HG02938 (cell line): Measurements from ENCODE around the gene RAB35.
A peak's percentile ranks its signal among the peaks of the same experiment; 100 is the strongest.

Source experiments
- ATAC-seq: cut with Tn5 transposase; IDR thresholded peaks from one replicate; pipeline ENCODE4 v1.9.1; 2021; ENCODE audit warnings: mild to moderate bottlenecking, moderate library complexity; ENCODE audit not compliant: unreplicated experiment

Gene RAB35

GRCh38 chr12:120134307-120134980 lies 17.9 kb upstream of the RAB35 start:
- no peak for ATAC-seq

DNA sequence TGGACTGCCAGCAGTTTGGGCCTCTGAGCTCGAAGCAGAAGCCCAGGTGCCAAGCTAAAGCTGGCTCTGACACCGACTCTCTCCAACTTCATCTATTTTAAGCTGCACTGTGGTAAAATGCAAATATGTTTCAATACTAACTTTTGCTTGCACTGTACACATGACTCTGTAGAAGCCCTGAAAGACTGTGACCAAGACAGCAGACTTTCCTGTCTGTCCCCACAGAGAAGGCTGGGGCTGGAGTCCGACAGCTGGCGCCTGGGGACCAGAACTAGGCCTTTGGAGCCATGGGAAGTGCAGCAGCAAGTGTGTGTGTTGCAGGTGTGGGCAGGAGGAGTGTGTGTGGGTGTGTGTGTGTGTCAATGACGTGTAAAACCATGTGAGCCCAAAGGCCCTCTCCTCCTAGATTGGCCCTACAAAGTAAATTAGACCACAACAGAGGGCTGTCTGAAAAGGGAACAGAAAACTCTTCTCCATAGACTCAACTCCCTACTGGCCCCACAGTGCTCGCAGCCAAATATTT lies 16.4 kb upstream of the RAB35 start:
- ATAC-seq: peak; percentile 95

DNA sequence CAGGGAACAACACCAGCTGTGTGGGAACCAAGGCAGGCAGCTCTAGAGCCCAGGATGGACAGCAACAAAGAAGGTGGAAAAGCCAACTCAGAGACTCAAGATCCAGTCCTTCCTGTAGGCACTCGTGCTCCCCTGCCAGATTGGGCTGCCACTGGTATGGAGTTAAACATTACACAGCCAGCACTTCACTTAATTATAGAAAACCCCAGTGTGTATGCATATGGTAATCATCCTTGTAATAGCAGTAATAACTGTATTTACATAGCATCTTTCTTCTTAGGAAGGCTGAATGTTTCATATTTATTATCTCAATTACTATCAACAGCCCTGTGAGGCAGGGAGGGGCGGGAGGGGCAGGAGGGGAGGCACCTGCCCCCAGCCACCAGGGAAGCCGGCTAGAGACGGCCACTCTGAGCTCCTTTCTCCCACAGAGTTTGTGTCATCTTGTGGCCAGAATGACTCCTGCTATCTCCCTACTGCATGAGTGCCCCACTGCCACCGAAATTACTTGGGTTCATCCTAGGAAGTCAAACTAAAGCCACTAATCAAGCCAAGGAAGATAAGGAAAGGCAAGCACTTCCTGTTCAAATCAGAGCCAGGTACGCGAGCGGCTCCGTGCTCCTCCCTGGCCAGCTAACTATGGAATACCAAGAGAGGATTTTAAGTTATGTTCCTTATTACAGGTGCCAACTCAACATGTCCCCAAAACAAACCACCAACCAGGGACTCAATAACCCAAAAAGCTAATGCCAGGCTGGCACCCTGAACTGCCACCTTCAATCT lies 15.7 kb upstream of the RAB35 start:
- no peak for ATAC-seq

DNA sequence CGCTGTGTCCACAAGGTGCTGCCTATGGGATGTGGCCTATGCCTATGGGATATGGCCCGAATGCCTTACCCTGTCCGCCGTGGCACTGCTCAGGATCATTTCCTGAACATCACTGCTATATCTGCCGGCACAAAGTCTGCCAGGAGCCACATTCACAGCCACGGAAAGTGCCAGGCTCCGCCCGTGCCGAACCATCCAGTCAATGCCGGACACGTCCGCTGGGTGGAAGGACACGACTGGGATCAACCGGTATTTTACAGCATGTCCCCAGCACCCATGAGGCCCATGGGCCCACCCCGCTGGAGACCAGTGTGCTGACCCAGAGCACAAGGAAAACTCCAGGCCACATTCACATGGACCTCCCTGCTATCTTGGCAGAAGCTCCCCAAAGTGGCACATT lies 14.6 kb upstream of the RAB35 start:
- no peak for ATAC-seq

DNA sequence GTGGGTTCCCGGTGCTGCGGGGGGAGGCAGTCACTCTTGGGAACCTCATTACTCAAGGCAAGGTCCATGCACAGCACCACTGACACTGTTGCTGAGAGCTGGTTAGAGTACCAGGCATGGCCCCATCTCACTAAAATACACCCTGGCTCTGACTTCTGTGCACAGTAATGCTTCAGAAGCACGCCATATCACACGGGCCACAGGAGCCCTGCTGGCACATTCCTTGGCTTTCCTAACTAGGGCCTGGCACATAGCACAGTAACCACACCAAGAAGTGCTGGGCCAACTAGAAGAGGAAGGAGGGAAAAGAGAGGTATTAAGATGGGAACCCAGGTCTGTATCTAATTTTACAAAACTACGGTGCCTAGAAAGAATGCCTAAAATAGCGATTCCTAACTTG lies 13.5 kb upstream of the RAB35 start:
- ATAC-seq: no peak

DNA sequence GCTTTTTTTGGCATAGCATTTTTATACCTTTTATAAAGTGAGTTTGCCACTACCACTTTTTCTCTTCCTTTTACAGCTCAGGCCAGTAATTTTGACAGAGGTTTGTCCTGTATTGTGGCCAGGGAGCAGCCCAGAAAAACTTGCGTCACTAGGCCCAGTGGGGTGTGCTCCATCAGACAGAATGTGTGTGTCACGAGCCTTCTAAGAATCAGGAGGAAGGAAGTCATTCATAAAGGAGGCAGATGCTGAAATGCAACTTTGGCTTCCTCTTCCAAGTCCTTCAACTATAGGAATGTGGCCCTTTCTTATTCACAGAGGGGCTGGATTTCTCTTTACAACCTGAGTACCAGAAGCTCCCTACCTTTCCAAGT lies 10.1 kb upstream of the RAB35 start:
- no peak for ATAC-seq

- no peak for ATAC-seq
Observed at GRCh38 chr12:120125792-120126634, 9.5 kb upstream of the RAB35 start.

- no peak for ATAC-seq
Observed at GRCh38 chr12:120125029-120125428, 8.5 kb upstream of the RAB35 start.

GRCh38 chr12:120121766-120122293 lies 5.3 kb upstream of the RAB35 start:
- peak; percentile 50 for ATAC-seq

DNA sequence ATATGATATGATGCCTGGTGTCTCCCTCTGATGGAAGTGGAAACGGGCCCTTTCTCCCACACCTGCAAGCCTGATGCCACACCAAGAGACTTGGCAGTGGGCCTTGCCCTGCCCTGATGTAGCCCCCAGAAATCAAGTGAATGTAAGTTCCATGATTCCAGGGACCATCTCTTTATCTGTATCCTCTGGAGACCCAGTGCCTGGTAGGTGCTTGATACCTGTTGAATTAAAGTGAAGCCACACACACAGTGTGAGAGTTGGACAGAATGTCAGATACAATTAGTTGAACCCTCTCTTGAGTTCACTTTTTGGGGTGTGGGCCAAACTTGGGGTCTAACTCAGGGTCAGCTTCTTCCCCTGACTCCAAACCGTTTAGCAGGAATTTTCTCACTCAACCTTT lies 4.8 kb upstream of the RAB35 start:
- ATAC-seq: no peak

- no peak for ATAC-seq
Observed at GRCh38 chr12:120119271-120119973, 2.9 kb upstream of the RAB35 start.

GRCh38 chr12:120118321-120119061 lies 1.9 kb upstream of the RAB35 start:
- no peak for ATAC-seq

DNA sequence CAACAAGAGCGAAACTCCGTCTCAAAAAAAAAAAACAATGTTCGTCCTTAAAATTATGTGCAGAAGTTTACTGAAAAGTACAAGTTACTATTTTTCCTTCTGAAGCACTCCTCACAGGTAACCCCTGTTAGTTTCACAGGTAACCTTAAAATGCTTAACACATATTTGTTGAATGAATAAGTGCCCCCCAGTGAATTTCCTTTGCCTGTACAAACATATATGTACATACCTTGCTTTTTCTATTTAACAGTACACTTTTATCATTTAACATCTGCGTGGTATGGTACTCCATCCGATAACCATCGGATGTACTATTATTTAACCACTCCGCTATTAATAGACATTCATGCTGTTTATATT lies 1.4 kb upstream of the RAB35 start:
- ATAC-seq: no peak

DNA sequence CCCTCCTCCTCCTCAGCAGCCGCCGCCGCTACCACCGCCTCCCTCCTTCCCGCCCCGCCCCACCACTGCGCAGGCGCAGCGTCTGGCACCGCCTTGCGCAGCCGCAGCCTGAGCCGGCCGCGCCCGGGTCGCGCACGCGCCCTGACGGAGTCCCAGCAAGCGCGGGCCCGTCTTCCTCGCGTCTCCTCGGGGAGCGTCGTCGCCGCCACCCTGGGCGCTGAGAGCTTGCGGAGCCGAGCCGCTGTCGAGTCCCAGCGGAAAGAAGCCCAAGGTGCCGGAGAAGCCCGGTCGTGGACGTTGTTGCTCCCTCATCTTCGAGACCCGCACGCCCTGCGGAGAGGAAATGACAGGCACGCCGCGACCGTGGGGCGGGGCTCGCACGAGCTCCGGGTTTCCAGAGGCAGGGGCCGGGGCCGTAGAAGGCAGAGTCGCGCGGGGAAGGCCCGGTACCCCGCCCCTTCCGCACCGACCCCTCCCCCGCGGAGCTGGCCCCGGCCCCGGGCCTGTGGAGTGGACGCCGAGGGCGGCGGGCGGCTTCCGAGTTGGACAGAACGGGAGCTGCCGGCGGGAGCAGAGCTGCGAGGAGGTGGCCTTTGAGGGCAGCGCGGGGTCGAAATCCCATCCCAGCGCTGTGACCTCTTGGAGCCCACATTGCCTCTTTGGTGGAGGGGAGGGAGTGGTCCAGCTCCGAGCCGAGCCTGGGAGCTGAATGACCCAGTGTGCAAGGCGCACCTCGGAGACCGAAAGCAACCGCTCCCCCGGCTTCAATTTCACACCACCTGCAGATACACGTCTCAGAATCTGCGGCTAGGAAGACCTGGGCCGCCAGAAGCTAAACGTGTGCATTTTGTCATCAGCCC lies 469 bp upstream of the RAB35 start:
- peak; percentile 40 for ATAC-seq

GRCh38 chr12:120115692-120116440 lies 687 bp downstream of the RAB35 start:
- no peak for ATAC-seq

DNA sequence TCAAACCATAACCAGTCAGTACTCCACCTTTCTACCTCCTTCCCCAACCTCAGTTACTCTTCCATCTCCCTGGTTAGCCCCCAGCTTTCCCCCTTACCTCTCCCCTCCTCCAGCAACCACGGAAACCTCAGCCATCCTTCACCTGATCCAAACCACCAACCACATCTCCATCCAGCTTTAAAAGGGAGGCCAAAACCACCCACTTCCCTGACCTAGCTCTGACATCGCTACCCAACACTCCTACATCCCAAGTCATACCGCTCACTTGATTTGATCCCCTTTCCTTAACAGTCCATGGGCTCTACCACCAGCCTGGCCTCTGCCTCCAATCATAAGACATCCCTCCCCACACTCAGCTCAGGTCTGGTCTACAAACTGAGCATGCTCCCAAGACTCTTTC lies 1.5 kb downstream of the RAB35 start:
- no peak for ATAC-seq

- ATAC-seq: peak; percentile 66
Observed at GRCh38 chr12:120110550-120111501, 5.7 kb downstream of the RAB35 start.
